ENCODE measurements around the gene SS18.

The SS18 gene

GRCh38 chr18:26021061-26021754 is 69.2 kb downstream of the SS18 start:
- DNase-seq (ENCODE audit: insufficient read length): no peak
- FAIRE-seq: no peak
- no peak for TF ChIP-seq POLR2A (IDR thresholded peaks at IDR 0.05; ENCODE audit: low read depth, low read length)
- no peak for TF ChIP-seq POLR2AphosphoS5 (IDR thresholded peaks at IDR 0.05; ENCODE audit: low read depth, low read length)
- TF ChIP-seq TAF1 (IDR thresholded peaks at IDR 0.05; ENCODE audit: borderline replicate concordance, low read depth, low read length): no peak

GRCh38 chr18:26017929-26018328 is 72.5 kb downstream of the SS18 start:
- FAIRE-seq (no peak), DNase-seq (ENCODE audit: insufficient read length) (no peak)
- no peak for TF ChIP-seq POLR2AphosphoS5 (IDR thresholded peaks at IDR 0.05; ENCODE audit: low read depth, low read length)
- no peak for TF ChIP-seq POLR2A (IDR thresholded peaks at IDR 0.05; ENCODE audit: low read depth, low read length)
- TF ChIP-seq TAF1 (IDR thresholded peaks at IDR 0.05; ENCODE audit: borderline replicate concordance, low read depth, low read length): no peak

GRCh38 chr18:26014462-26014861 is 76.0 kb downstream of the SS18 start:
- TF ChIP-seq POLR2AphosphoS5 (IDR thresholded peaks at IDR 0.05; ENCODE audit: low read depth, low read length) (no peak), POLR2A (IDR thresholded peaks at IDR 0.05; ENCODE audit: low read depth, low read length) (no peak), TAF1 (IDR thresholded peaks at IDR 0.05; ENCODE audit: borderline replicate concordance, low read depth, low read length) (no peak)
- DNase-seq (ENCODE audit: insufficient read length) (no peak), FAIRE-seq (no peak)

GRCh38 chr18:26008619-26009018 is 81.8 kb downstream of the SS18 start:
- FAIRE-seq: no peak
- no peak for DNase-seq (ENCODE audit: insufficient read length)
- TF ChIP-seq TAF1 (IDR thresholded peaks at IDR 0.05; ENCODE audit: borderline replicate concordance, low read depth, low read length): no peak

GRCh38 chr18:26008096-26008495 is 82.3 kb downstream of the SS18 start:
- TF ChIP-seq POLR2A (IDR thresholded peaks at IDR 0.05; ENCODE audit: low read depth, low read length) (no peak), POLR2AphosphoS5 (IDR thresholded peaks at IDR 0.05; ENCODE audit: low read depth, low read length) (no peak), TAF1 (IDR thresholded peaks at IDR 0.05; ENCODE audit: borderline replicate concordance, low read depth, low read length) (no peak)
- FAIRE-seq (no peak), DNase-seq (ENCODE audit: insufficient read length) (no peak)

- FAIRE-seq (no peak), DNase-seq (ENCODE audit: insufficient read length) (no peak)
- TF ChIP-seq TAF1 (IDR thresholded peaks at IDR 0.05; ENCODE audit: borderline replicate concordance, low read depth, low read length) (no peak), POLR2AphosphoS5 (IDR thresholded peaks at IDR 0.05; ENCODE audit: low read depth, low read length) (no peak), POLR2A (IDR thresholded peaks at IDR 0.05; ENCODE audit: low read depth, low read length) (no peak)
Observed at GRCh38 chr18:26005950-26006349, 84.5 kb downstream of the SS18 start.

- FAIRE-seq (no peak), DNase-seq (ENCODE audit: insufficient read length) (no peak)
- TF ChIP-seq POLR2A (IDR thresholded peaks at IDR 0.05; ENCODE audit: low read depth, low read length) (no peak), POLR2AphosphoS5 (IDR thresholded peaks at IDR 0.05; ENCODE audit: low read depth, low read length) (no peak), TAF1 (IDR thresholded peaks at IDR 0.05; ENCODE audit: borderline replicate concordance, low read depth, low read length) (no peak)
Observed at GRCh38 chr18:26004832-26005231, 85.6 kb downstream of the SS18 start.

- no peak for DNase-seq (ENCODE audit: insufficient read length)
- no peak for FAIRE-seq
- TF ChIP-seq TAF1 (IDR thresholded peaks at IDR 0.05; ENCODE audit: borderline replicate concordance, low read depth, low read length) (no peak), POLR2AphosphoS5 (IDR thresholded peaks at IDR 0.05; ENCODE audit: low read depth, low read length) (no peak), POLR2A (IDR thresholded peaks at IDR 0.05; ENCODE audit: low read depth, low read length) (no peak)
Observed at GRCh38 chr18:26003817-26004216, 86.6 kb downstream of the SS18 start.

GRCh38 chr18:26003356-26003755 is 87.1 kb downstream of the SS18 start:
- TF ChIP-seq POLR2AphosphoS5 (IDR thresholded peaks at IDR 0.05; ENCODE audit: low read depth, low read length) (no peak), POLR2A (IDR thresholded peaks at IDR 0.05; ENCODE audit: low read depth, low read length) (no peak)
- DNase-seq (ENCODE audit: insufficient read length) (no peak), FAIRE-seq (no peak)

GRCh38 chr18:26002375-26002910 is 88.0 kb downstream of the SS18 start:
- TF ChIP-seq POLR2A (IDR thresholded peaks at IDR 0.05; ENCODE audit: low read depth, low read length) (no peak), POLR2AphosphoS5 (IDR thresholded peaks at IDR 0.05; ENCODE audit: low read depth, low read length) (no peak), TAF1 (IDR thresholded peaks at IDR 0.05; ENCODE audit: borderline replicate concordance, low read depth, low read length) (no peak)
- DNase-seq (ENCODE audit: insufficient read length) (no peak), FAIRE-seq (no peak)

GRCh38 chr18:25998461-25998860 is 92.0 kb downstream of the SS18 start:
- TF ChIP-seq TAF1 (IDR thresholded peaks at IDR 0.05; ENCODE audit: borderline replicate concordance, low read depth, low read length) (no peak), POLR2AphosphoS5 (IDR thresholded peaks at IDR 0.05; ENCODE audit: low read depth, low read length) (no peak), POLR2A (IDR thresholded peaks at IDR 0.05; ENCODE audit: low read depth, low read length) (no peak)
- FAIRE-seq (no peak), DNase-seq (ENCODE audit: insufficient read length) (no peak)

GRCh38 chr18:25992566-25992965 is 97.8 kb downstream of the SS18 start:
- TF ChIP-seq POLR2A (IDR thresholded peaks at IDR 0.05; ENCODE audit: low read depth, low read length) (no peak), TAF1 (IDR thresholded peaks at IDR 0.05; ENCODE audit: borderline replicate concordance, low read depth, low read length) (no peak), POLR2AphosphoS5 (IDR thresholded peaks at IDR 0.05; ENCODE audit: low read depth, low read length) (no peak)
- FAIRE-seq (no peak), DNase-seq (ENCODE audit: insufficient read length) (no peak)

All from GM12892 (cell line).